Measurements from ENCODE around the gene CMSS1. TPM values are rescaled to one million over a fixed set of nuclear protein-coding genes. Genes with fewer than 3 reads are reported as not detected.

CMSS1 gene
- polyA plus RNA-seq, 2 of the 4 experiments (the other 2 are of a cell fraction): 61.1 to 62.9 TPM

DNA sequence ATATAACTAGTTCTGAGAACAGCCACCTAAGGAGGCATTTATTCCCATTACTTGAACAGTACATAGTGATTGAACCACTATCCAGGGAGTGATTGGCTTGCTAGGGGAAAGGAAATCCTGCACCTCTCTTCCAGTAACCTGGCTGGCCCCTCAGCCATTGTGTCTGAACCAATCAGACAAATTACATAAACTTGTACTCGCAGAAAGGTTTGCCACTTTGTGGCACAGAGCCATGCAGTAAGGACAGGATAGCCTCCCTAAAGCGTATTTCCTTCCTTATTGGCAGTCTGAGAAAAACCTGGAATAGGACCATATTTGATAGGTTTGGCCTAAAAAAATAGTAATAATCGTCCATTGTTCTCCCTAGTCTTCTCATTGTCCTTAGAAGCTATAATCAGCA is 19.0 kb downstream of the CMSS1 start:
- FAIRE-seq (no peak), DNase-seq (ENCODE audit: low read depth in 1 of 2, low spot score in 1 of 2) (no peak), ATAC-seq (no peak)
- ChIA-PET CTCF (interaction anchor here (0.8 to 6.2 kb wide), 2 partner anchors 8 to 419 kb away, joined by 3 to 46 read pairs; no protein-coding TSS in a partner anchor), POLR2A (no interaction called here)
- no peak for TF ChIP-seq MYC (IDR thresholded peaks at IDR 0.05; ENCODE audit: borderline replicate concordance, low read length)
- TF ChIP-seq PHF8 (IDR thresholded peaks at IDR 0.05; ENCODE audit: borderline replicate concordance, low read depth): no peak
- TF ChIP-seq RARB (CRISPR knock-in tag; IDR thresholded peaks at IDR 0.05): no peak
- TF ChIP-seq FOXS1 (CRISPR knock-in tag; IDR thresholded peaks at IDR 0.05): no peak
- TF ChIP-seq POLR2A (IDR thresholded peaks at IDR 0.05; ENCODE audit: low read length): no peak
- TF ChIP-seq, protein P1, sequence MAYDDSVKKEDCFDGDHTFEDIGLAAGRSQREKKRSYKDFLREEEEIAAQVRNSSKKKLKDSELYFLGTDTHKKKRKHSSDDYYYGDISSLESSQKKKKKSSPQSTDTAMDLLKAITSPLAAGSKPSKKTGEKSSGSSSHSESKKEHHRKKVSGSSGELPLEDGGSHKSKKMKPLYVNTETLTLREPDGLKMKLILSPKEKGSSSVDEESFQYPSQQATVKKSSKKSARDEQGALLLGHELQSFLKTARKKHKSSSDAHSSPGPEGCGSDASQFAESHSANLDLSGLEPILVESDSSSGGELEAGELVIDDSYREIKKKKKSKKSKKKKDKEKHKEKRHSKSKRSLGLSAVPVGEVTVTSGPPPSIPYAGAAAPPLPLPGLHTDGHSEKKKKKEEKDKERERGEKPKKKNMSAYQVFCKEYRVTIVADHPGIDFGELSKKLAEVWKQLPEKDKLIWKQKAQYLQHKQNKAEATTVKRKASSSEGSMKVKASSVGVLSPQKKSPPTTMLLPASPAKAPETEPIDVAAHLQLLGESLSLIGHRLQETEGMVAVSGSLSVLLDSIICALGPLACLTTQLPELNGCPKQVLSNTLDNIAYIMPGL (CRISPR knock-in tag; IDR thresholded peaks at IDR 0.05; ENCODE audit: borderline replicate concordance): no peak
- TF ChIP-seq MAFK (IDR thresholded peaks at IDR 0.05; ENCODE audit: partially characterized antibody): no peak
- no peak for TF ChIP-seq EHF (CRISPR knock-in tag; IDR thresholded peaks at IDR 0.05)
- no peak for TF ChIP-seq RCOR1 (IDR thresholded peaks at IDR 0.05; ENCODE audit: low read depth, low read length)
- TF ChIP-seq KDM1A (IDR thresholded peaks at IDR 0.05; ENCODE audit: low read depth): no peak
- no peak for TF ChIP-seq FOSB (CRISPR knock-in tag; IDR thresholded peaks at IDR 0.05)
- TF ChIP-seq MAZ (IDR thresholded peaks at IDR 0.05; ENCODE audit: borderline replicate concordance, low read depth, low read length): no peak
- TF ChIP-seq HEYL (CRISPR knock-in tag; IDR thresholded peaks at IDR 0.05): no peak
- TF ChIP-seq, protein P2, sequence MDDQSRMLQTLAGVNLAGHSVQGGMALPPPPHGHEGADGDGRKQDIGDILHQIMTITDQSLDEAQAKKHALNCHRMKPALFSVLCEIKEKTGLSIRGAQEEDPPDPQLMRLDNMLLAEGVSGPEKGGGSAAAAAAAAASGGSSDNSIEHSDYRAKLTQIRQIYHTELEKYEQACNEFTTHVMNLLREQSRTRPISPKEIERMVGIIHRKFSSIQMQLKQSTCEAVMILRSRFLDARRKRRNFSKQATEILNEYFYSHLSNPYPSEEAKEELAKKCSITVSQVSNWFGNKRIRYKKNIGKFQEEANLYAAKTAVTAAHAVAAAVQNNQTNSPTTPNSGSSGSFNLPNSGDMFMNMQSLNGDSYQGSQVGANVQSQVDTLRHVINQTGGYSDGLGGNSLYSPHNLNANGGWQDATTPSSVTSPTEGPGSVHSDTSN (IDR thresholded peaks at IDR 0.05): no peak
- no peaks in the 10 kb centered on the region for H3K9me3 ChIP-seq
- H3K4me3 ChIP-seq: no peak overlapping the region
- 78% methylated on average over 3 of the region's 3 CpGs for WGBS (ENCODE audit: missing lambda C conversion rate)
- H3K4me2 ChIP-seq: no peak overlapping the region
- no peak overlapping the region for H3K27ac ChIP-seq
- H3K4me1 ChIP-seq: no peaks in the 10 kb centered on the region

DNA sequence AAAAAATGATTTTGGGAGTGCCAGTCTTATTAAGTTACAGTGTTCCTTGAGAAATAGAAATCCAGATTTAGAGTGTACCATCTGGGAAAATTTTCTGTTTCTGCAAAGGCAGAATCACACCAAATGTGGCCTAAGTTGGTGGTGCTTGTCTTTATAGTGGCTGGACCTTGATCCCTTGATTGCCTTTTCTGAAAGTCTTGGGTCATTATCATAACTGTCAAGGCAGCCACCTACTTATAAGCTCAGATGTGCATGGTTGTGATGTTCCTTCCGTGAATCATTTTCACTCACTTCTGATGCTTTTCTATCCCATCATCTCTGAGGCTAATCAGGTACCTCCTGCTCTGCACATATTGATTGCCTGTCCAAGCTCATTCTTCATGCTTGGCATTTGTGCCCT is 20.1 kb downstream of the CMSS1 start:
- ChIA-PET CTCF (interaction anchor here (1.5 to 6.2 kb wide), 2 partner anchors 22 to 417 kb away, joined by 3 to 46 read pairs; no protein-coding TSS in a partner anchor), POLR2A (interaction anchor here (0.6 to 1.0 kb wide), 2 partner anchors 423 to 471 kb away, joined by 3 to 4 read pairs; partner anchors contain the start of gene TBC1D23)
- FAIRE-seq (no peak), ATAC-seq (no peak), DNase-seq (ENCODE audit: low read depth in 1 of 2, low spot score in 1 of 2) (no peak)
- WGBS (ENCODE audit: missing lambda C conversion rate): 96% methylated on average over 1 of the region's 1 CpG
- Histone ChIP-seq H3K4me2 (no peak overlapping the region), H3K27ac (no peak overlapping the region), H3K4me1 (no peaks in the 10 kb centered on the region), H3K9me3 (no peaks in the 10 kb centered on the region), H3K4me3 (no peak overlapping the region)
- TF ChIP-seq ZFP36 (IDR thresholded peaks at IDR 0.05; ENCODE audit: borderline replicate concordance, partially characterized antibody): no peak
- TF ChIP-seq POLR2AphosphoS2 (conservative IDR thresholded peaks at IDR 0.05; ENCODE audit: low read length): no peak
- TF ChIP-seq NFE2L2 (conservative IDR thresholded peaks at IDR 0.05; ENCODE audit: low read length): no peak
- TF ChIP-seq ZSCAN20 (CRISPR knock-in tag; IDR thresholded peaks at IDR 0.05): no peak
- TF ChIP-seq FOSB (CRISPR knock-in tag; IDR thresholded peaks at IDR 0.05): no peak
- TF ChIP-seq, protein P3, sequence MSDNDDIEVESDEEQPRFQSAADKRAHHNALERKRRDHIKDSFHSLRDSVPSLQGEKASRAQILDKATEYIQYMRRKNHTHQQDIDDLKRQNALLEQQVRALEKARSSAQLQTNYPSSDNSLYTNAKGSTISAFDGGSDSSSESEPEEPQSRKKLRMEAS (IDR thresholded peaks at IDR 0.05): no peak
- no peak for TF ChIP-seq HOXA7 (CRISPR knock-in tag; IDR thresholded peaks at IDR 0.05)
- TF ChIP-seq RCOR1 (IDR thresholded peaks at IDR 0.05; ENCODE audit: low read depth, low read length): no peak
- TF ChIP-seq HEYL (CRISPR knock-in tag; IDR thresholded peaks at IDR 0.05): no peak

DNA sequence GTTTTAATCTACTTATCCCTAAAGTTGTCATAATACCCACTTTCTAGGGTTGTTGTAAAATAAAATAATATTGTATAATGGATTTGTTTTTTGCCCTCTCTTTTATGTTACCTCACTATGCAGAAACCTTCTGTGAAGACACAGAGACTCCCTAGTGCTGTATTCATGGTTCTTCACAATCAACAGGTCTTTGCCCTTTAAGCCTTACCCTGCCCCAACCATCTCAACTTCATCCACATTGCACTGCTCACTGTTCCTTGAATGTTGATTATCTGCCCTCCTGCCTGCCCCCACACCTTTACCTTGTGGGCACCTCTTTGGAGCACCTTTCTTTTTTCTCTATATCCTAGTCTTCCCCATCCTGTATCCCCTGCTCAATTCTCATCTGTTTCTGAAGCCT is 21.1 kb downstream of the CMSS1 start:
- DNase-seq (ENCODE audit: low read depth in 1 of 2, low spot score in 1 of 2) (no peak), FAIRE-seq (no peak), ATAC-seq (no peak)
- ChIA-PET POLR2A (no interaction called here), CTCF (interaction anchor here (1.1 to 6.2 kb wide), 2 partner anchors 29 to 416 kb away, joined by 3 to 46 read pairs; no protein-coding TSS in a partner anchor)
- Histone ChIP-seq H3K4me1 (no peaks in the 10 kb centered on the region), H3K9me3 (no peaks in the 10 kb centered on the region), H3K27ac (no peak overlapping the region), H3K4me2 (no peak overlapping the region), H3K4me3 (no peak overlapping the region)
- TF ChIP-seq FOSB (CRISPR knock-in tag; IDR thresholded peaks at IDR 0.05) (no peak), SMC3 (IDR thresholded peaks at IDR 0.05) (no peak), ZSCAN20 (CRISPR knock-in tag; IDR thresholded peaks at IDR 0.05) (no peak), MAFK (IDR thresholded peaks at IDR 0.05; ENCODE audit: partially characterized antibody) (no peak), FOSL2 (IDR thresholded peaks at IDR 0.05) (no peak), FOSL2 (CRISPR knock-in tag; IDR thresholded peaks at IDR 0.05) (no peak), CBX2 (IDR thresholded peaks at IDR 0.05; ENCODE audit: borderline replicate concordance, low read depth) (no peak), EHF (CRISPR knock-in tag; IDR thresholded peaks at IDR 0.05) (no peak), ZNF302 (CRISPR knock-in tag; IDR thresholded peaks at IDR 0.05) (no peak), FOXS1 (CRISPR knock-in tag; IDR thresholded peaks at IDR 0.05) (no peak), EP300 (IDR thresholded peaks at IDR 0.05) (no peak), HEYL (CRISPR knock-in tag; IDR thresholded peaks at IDR 0.05) (no peak), HOXB5 (CRISPR knock-in tag; IDR thresholded peaks at IDR 0.05) (no peak), EHMT2 (IDR thresholded peaks at IDR 0.05; ENCODE audit: low read depth) (no peak)
- TF ChIP-seq, protein P4, sequence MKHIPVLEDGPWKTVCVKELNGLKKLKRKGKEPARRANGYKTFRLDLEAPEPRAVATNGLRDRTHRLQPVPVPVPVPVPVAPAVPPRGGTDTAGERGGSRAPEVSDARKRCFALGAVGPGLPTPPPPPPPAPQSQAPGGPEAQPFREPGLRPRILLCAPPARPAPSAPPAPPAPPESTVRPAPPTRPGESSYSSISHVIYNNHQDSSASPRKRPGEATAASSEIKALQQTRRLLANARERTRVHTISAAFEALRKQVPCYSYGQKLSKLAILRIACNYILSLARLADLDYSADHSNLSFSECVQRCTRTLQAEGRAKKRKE (CRISPR knock-in tag; IDR thresholded peaks at IDR 0.05; ENCODE audit: low read depth): no peak
- TF ChIP-seq, protein P5, sequence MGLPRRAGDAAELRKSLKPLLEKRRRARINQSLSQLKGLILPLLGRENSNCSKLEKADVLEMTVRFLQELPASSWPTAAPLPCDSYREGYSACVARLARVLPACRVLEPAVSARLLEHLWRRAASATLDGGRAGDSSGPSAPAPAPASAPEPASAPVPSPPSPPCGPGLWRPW (IDR thresholded peaks at IDR 0.05): no peak

Measured in A549 (cell line).